ENCODE data around the gene MYO9B. TPM values are rescaled to one million over a fixed set of nuclear protein-coding genes. Genes with fewer than 3 reads are reported as not detected.
A peak's percentile ranks its signal among the peaks of the same experiment; 100 is the strongest.

MYO9B gene
- total and polyA plus RNA-seq, 9 of the 15 experiments (the other 6 are each of a cell fraction or from before 2014, with no cell fraction given) = 2.4 to 77.6 (median 23.0) TPM

GRCh38 chr19:17215127-17215971, 139.8 kb downstream of the MYO9B start, which contains the start of gene USE1 (continued):
- TF ChIP-seq, protein P1, sequence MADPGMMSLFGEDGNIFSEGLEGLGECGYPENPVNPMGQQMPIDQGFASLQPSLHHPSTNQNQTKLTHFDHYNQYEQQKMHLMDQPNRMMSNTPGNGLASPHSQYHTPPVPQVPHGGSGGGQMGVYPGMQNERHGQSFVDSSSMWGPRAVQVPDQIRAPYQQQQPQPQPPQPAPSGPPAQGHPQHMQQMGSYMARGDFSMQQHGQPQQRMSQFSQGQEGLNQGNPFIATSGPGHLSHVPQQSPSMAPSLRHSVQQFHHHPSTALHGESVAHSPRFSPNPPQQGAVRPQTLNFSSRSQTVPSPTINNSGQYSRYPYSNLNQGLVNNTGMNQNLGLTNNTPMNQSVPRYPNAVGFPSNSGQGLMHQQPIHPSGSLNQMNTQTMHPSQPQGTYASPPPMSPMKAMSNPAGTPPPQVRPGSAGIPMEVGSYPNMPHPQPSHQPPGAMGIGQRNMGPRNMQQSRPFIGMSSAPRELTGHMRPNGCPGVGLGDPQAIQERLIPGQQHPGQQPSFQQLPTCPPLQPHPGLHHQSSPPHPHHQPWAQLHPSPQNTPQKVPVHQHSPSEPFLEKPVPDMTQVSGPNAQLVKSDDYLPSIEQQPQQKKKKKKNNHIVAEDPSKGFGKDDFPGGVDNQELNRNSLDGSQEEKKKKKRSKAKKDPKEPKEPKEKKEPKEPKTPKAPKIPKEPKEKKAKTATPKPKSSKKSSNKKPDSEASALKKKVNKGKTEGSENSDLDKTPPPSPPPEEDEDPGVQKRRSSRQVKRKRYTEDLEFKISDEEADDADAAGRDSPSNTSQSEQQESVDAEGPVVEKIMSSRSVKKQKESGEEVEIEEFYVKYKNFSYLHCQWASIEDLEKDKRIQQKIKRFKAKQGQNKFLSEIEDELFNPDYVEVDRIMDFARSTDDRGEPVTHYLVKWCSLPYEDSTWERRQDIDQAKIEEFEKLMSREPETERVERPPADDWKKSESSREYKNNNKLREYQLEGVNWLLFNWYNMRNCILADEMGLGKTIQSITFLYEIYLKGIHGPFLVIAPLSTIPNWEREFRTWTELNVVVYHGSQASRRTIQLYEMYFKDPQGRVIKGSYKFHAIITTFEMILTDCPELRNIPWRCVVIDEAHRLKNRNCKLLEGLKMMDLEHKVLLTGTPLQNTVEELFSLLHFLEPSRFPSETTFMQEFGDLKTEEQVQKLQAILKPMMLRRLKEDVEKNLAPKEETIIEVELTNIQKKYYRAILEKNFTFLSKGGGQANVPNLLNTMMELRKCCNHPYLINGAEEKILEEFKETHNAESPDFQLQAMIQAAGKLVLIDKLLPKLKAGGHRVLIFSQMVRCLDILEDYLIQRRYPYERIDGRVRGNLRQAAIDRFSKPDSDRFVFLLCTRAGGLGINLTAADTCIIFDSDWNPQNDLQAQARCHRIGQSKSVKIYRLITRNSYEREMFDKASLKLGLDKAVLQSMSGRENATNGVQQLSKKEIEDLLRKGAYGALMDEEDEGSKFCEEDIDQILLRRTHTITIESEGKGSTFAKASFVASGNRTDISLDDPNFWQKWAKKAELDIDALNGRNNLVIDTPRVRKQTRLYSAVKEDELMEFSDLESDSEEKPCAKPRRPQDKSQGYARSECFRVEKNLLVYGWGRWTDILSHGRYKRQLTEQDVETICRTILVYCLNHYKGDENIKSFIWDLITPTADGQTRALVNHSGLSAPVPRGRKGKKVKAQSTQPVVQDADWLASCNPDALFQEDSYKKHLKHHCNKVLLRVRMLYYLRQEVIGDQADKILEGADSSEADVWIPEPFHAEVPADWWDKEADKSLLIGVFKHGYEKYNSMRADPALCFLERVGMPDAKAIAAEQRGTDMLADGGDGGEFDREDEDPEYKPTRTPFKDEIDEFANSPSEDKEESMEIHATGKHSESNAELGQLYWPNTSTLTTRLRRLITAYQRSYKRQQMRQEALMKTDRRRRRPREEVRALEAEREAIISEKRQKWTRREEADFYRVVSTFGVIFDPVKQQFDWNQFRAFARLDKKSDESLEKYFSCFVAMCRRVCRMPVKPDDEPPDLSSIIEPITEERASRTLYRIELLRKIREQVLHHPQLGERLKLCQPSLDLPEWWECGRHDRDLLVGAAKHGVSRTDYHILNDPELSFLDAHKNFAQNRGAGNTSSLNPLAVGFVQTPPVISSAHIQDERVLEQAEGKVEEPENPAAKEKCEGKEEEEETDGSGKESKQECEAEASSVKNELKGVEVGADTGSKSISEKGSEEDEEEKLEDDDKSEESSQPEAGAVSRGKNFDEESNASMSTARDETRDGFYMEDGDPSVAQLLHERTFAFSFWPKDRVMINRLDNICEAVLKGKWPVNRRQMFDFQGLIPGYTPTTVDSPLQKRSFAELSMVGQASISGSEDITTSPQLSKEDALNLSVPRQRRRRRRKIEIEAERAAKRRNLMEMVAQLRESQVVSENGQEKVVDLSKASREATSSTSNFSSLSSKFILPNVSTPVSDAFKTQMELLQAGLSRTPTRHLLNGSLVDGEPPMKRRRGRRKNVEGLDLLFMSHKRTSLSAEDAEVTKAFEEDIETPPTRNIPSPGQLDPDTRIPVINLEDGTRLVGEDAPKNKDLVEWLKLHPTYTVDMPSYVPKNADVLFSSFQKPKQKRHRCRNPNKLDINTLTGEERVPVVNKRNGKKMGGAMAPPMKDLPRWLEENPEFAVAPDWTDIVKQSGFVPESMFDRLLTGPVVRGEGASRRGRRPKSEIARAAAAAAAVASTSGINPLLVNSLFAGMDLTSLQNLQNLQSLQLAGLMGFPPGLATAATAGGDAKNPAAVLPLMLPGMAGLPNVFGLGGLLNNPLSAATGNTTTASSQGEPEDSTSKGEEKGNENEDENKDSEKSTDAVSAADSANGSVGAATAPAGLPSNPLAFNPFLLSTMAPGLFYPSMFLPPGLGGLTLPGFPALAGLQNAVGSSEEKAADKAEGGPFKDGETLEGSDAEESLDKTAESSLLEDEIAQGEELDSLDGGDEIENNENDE (IDR thresholded peaks at IDR 0.05; ENCODE audit: low read depth, low read length) = no peak
- TF ChIP-seq LCOR (CRISPR knock-in tag; IDR thresholded peaks at IDR 0.05) (peak; percentile 80), PPARD (CRISPR knock-in tag; IDR thresholded peaks at IDR 0.05) (no peak), PKNOX1 (IDR thresholded peaks at IDR 0.05) (peak; percentile 46), ZNF740 (CRISPR knock-in tag; IDR thresholded peaks at IDR 0.05) (peak; percentile 66), ZNF740 (tag; IDR thresholded peaks at IDR 0.05) (no peak), ZNF165 (CRISPR knock-in tag; IDR thresholded peaks at IDR 0.05; ENCODE audit: borderline replicate concordance) (no peak), GABPA (tag; conservative IDR thresholded peaks at IDR 0.05; ENCODE audit: low read depth) (peak; percentile 98), JUNB (CRISPR knock-in tag; conservative IDR thresholded peaks at IDR 0.05) (no peak), ZNF696 (CRISPR knock-in tag; conservative IDR thresholded peaks at IDR 0.05) (no peak), TCF3 (CRISPR knock-in tag; IDR thresholded peaks at IDR 0.05) (no peak; the same call in 1 of the 2 replicates), HBP1 (CRISPR knock-in tag; IDR thresholded peaks at IDR 0.05) (no peak)
